Chondrocyte (in vitro differentiated cells): ENCODE data around the gene RPS4Y1. TPM values are rescaled to one million over a fixed set of nuclear protein-coding genes. Genes with fewer than 3 reads are reported as not detected.

Experiments used
- DNase-seq: peaks from one replicate; pipeline ENCODE4 v3.0.0; 2021; ENCODE audit warnings: mixed read lengths, low spot score
- H3K27ac Mint-ChIP-seq: one replicate; pipeline ENCODE4 v1.8.0; 2021; ENCODE audit warnings: mild to moderate bottlenecking, moderate library complexity, mixed read lengths; ENCODE audit not compliant: unreplicated experiment
- H3K27me3 Mint-ChIP-seq: 2 replicates; pipeline ENCODE4 v1.8.0; 2021; ENCODE audit warnings: low read depth, mixed read lengths
- H3K36me3 Mint-ChIP-seq: 2 replicates; pipeline ENCODE4 v1.8.0; 2021; ENCODE audit warnings: low read depth, mixed read lengths
- H3K4me1 Mint-ChIP-seq: 2 replicates; pipeline ENCODE4 v1.8.0; 2021; ENCODE audit warnings: low read depth, mild to moderate bottlenecking, mixed read lengths
- H3K4me3 Mint-ChIP-seq: one replicate; pipeline ENCODE4 v1.8.0; 2021; ENCODE audit warnings: mild to moderate bottlenecking, moderate library complexity, mixed read lengths; ENCODE audit not compliant: unreplicated experiment
- H3K9me3 Mint-ChIP-seq: 2 replicates; pipeline ENCODE4 v1.8.0; 2021; ENCODE audit warnings: low read depth, mixed read lengths
- CTCF ChIP-seq: fragments of 200-600 bp; sonication (generic); IDR thresholded peaks from 2 replicates; pipeline ENCODE4 v1.5.0; 2021; ENCODE audit warnings: antibody characterized with exemption, mild to moderate bottlenecking, moderate library complexity
- total RNA-seq: library from RNA; stranded (reverse); gene quantifications from 3 replicates; pipeline ENCODE4 v1.2.1, GENCODE V29; 2021

Gene RPS4Y1
- total RNA-seq, 1 donor from 2014 or later, result not detected

- Mint-ChIP-seq H3K27ac (no peak overlapping the region), H3K9me3 (no peaks in the 10 kb centered on the region), H3K4me3 (no peak overlapping the region), H3K36me3 (no peaks in the 10 kb centered on the region), H3K27me3 (no peaks in the 10 kb centered on the region), H3K4me1 (no peaks in the 10 kb centered on the region)
- DNase-seq, result no peak
- TF ChIP-seq CTCF, result no peak
These were observed 12.9 kb upstream of the RPS4Y1 start for GRCh38 chrY:2828497-2828896.

DNA sequence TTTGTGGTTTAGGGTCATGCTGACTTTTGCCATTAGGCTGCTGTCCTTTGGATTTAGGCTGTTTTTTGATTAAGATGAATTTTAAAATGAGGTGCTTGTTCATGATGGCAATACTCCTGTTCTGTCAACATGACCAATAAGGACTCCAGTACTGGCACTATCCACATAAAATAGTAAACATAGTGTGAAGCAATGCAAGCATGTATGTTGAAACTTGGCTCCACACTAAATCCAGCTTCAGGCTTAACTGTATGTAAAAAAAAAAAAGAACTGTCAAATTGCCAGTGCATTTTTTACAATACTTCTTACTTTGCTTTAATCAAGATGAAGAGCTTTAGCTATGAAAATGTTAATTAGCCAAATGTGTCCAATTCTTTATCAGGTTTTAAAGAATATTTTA, 6.2 kb upstream of the RPS4Y1 start:
- Mint-ChIP-seq H3K36me3 (no peaks in the 10 kb centered on the region), H3K4me3 (no peak overlapping the region), H3K27ac (no peak overlapping the region), H3K27me3 (no peaks in the 10 kb centered on the region), H3K4me1 (no peaks in the 10 kb centered on the region), H3K9me3 (no peaks in the 10 kb centered on the region)
- no peak for DNase-seq
- no peak for TF ChIP-seq CTCF

DNA sequence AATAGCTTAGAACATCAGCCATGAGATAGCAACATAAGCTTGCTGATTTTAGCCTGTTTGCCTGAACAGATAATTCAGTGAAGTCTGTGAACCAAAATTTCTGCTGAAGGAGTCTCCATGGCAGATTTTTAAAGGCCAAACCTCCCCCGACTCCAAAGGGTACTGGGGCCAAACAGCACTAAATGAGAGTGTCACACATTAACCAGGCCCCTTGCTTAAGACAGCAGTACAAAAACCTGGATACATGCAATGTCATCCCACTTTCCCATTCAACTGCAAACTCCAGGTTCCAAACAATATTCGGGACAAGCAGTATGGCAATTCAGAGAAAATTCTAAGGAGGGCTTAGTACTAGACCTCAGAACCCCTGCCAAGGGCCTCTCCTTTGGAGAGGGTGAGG, 4.3 kb upstream of the RPS4Y1 start:
- H3K4me3 Mint-ChIP-seq, result no peak overlapping the region
- H3K9me3 Mint-ChIP-seq, result no peaks in the 10 kb centered on the region
- TF ChIP-seq CTCF, result no peak
- no peak overlapping the region for H3K27ac Mint-ChIP-seq
- H3K27me3 Mint-ChIP-seq, result no peaks in the 10 kb centered on the region
- no peaks in the 10 kb centered on the region for H3K36me3 Mint-ChIP-seq
- no peak for DNase-seq
- no peaks in the 10 kb centered on the region for H3K4me1 Mint-ChIP-seq

GRCh38 chrY:2837932-2838331, 3.5 kb upstream of the RPS4Y1 start:
- no peak for TF ChIP-seq CTCF
- H3K27me3 Mint-ChIP-seq, result no peaks in the 10 kb centered on the region
- no peak for DNase-seq
- no peak overlapping the region for H3K4me3 Mint-ChIP-seq
- no peaks in the 10 kb centered on the region for H3K4me1 Mint-ChIP-seq
- no peaks in the 10 kb centered on the region for H3K36me3 Mint-ChIP-seq
- H3K9me3 Mint-ChIP-seq, result no peaks in the 10 kb centered on the region
- H3K27ac Mint-ChIP-seq, result no peak overlapping the region

DNA sequence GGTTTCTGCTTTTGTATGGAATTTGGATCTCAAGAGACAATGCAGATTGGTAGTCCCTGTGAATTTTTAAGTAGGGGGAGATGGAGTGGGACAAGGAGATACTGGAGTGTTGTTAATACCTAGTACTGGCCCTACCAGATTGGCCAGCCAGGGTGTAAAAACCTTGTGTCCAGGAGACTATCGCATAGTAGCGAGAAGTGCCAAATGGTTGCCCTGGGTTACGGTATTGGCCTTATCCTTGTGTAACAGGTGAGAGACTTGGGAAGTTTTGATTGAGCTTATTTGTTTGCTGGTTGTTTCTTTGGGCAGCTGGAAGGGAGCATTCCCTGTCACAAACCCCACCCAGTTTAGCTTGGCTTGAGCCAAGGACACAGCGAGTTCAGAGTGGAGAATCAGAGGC, 5.4 kb downstream of the RPS4Y1 start:
- Mint-ChIP-seq H3K27ac (no peak overlapping the region), H3K4me1 (no peaks in the 10 kb centered on the region), H3K4me3 (no peak overlapping the region), H3K36me3 (no peaks in the 10 kb centered on the region), H3K27me3 (no peaks in the 10 kb centered on the region), H3K9me3 (no peaks in the 10 kb centered on the region)
- TF ChIP-seq CTCF, result no peak
- no peak for DNase-seq
